OCI-LY7 (cell line): Measurements from ENCODE around the gene C11orf16.

Source experiments
- EZH2phosphoT487 ChIP-seq: fragments of 200-600 bp; sonication (generic); IDR thresholded peaks from 2 replicates; pipeline ENCODE4 v1.6.1; 2018; ENCODE audit warnings: low read depth, borderline replicate concordance, mild to moderate bottlenecking, mixed run types, antibody characterized with exemption, low read length, moderate library complexity, mixed read lengths
- TF ChIP-seq, protein P1 (sequence below): fragments of 200-600 bp; sonication (generic); conservative IDR thresholded peaks from 2 replicates; pipeline ENCODE4 v1.5.1; 2014; ENCODE audit warnings: mild to moderate bottlenecking, antibody characterized with exemption, low read length, moderate library complexity, mixed read lengths

DNA sequence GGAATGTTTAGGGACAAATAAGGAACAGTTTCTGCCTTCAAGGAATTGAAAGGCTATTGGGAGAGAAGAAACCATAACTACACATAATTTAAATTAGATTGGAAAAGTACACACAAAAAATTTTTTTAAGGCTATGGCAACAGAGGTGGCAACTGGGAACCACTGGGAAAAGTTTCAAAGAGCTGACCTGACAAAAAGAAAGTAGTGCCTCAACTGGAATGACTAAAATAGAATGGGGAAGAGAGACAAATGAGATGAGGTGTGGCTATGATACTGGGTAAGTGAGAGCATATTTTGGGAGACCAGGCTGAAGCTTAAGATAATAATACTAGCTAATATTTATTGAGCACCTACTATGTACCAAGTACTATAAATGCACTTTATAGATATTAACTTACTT lies 24.6 kb downstream of the C11orf16 start:
- TF ChIP-seq, protein P1, sequence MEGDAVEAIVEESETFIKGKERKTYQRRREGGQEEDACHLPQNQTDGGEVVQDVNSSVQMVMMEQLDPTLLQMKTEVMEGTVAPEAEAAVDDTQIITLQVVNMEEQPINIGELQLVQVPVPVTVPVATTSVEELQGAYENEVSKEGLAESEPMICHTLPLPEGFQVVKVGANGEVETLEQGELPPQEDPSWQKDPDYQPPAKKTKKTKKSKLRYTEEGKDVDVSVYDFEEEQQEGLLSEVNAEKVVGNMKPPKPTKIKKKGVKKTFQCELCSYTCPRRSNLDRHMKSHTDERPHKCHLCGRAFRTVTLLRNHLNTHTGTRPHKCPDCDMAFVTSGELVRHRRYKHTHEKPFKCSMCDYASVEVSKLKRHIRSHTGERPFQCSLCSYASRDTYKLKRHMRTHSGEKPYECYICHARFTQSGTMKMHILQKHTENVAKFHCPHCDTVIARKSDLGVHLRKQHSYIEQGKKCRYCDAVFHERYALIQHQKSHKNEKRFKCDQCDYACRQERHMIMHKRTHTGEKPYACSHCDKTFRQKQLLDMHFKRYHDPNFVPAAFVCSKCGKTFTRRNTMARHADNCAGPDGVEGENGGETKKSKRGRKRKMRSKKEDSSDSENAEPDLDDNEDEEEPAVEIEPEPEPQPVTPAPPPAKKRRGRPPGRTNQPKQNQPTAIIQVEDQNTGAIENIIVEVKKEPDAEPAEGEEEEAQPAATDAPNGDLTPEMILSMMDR: no peak
- no peak for TF ChIP-seq EZH2phosphoT487
